ENCODE results near the gene PATJ. TPM values are rescaled to one million over a fixed set of nuclear protein-coding genes. Genes with fewer than 3 reads are reported as not detected.

Gene PATJ
- total RNA-seq, 1 experiment from 2014 or later, result 72.2 TPM

- H3K36me3 Mint-ChIP-seq (ENCODE audit: insufficient read depth, unreplicated experiment), result peaks cover 12% of the 10 kb centered on the region
- no TSS peak for BruUV-seq (replicated peaks)
- no peaks in the 10 kb centered on the region for H3K9me3 Mint-ChIP-seq (ENCODE audit: low read depth, unreplicated experiment)
- intact Hi-C loops (cut with micrococcal nuclease; ENCODE audit: unreplicated experiment), result no loop called here
- no peak overlapping the region for H3K27ac Mint-ChIP-seq (ENCODE audit: unreplicated experiment)
- no peak for DNase-seq
- no peak for TF ChIP-seq CTCF (IDR thresholded peaks at IDR 0.05; ENCODE audit: unreplicated experiment)
- no peaks in the 10 kb centered on the region for H3K4me1 Mint-ChIP-seq (ENCODE audit: low read depth, unreplicated experiment)
- CTCF ChIA-PET, result no interaction called here
- no peaks in the 10 kb centered on the region for H3K27me3 Mint-ChIP-seq (ENCODE audit: unreplicated experiment)
- H3K4me3 Mint-ChIP-seq (ENCODE audit: low read depth, unreplicated experiment), result no peak overlapping the region
Measured at GRCh38 chr1:62089570-62089969, 347.3 kb downstream of the PATJ start.

- intact Hi-C loops (cut with micrococcal nuclease; ENCODE audit: unreplicated experiment), result no loop called here
- H3K27me3 Mint-ChIP-seq (ENCODE audit: unreplicated experiment), result no peaks in the 10 kb centered on the region
- CTCF ChIA-PET, result no interaction called here
- H3K9me3 Mint-ChIP-seq (ENCODE audit: low read depth, unreplicated experiment), result no peaks in the 10 kb centered on the region
- H3K27ac Mint-ChIP-seq (ENCODE audit: unreplicated experiment), result no peak overlapping the region
- H3K36me3 Mint-ChIP-seq (ENCODE audit: insufficient read depth, unreplicated experiment), result peaks cover 12% of the 10 kb centered on the region
- no peaks in the 10 kb centered on the region for H3K4me1 Mint-ChIP-seq (ENCODE audit: low read depth, unreplicated experiment)
- no peak for TF ChIP-seq CTCF (IDR thresholded peaks at IDR 0.05; ENCODE audit: unreplicated experiment)
- no TSS peak for BruUV-seq (replicated peaks)
- no peak overlapping the region for H3K4me3 Mint-ChIP-seq (ENCODE audit: low read depth, unreplicated experiment)
- DNase-seq, result no peak
Measured at GRCh38 chr1:62090016-62090415, 347.7 kb downstream of the PATJ start.

GRCh38 chr1:62092110-62092509 lies 349.8 kb downstream of the PATJ start:
- H3K27me3 Mint-ChIP-seq (ENCODE audit: unreplicated experiment), result no peaks in the 10 kb centered on the region
- no peak for TF ChIP-seq CTCF (IDR thresholded peaks at IDR 0.05; ENCODE audit: unreplicated experiment)
- no peak overlapping the region for H3K4me3 Mint-ChIP-seq (ENCODE audit: low read depth, unreplicated experiment)
- no peak overlapping the region for H3K27ac Mint-ChIP-seq (ENCODE audit: unreplicated experiment)
- BruUV-seq (replicated peaks), result no TSS peak
- H3K9me3 Mint-ChIP-seq (ENCODE audit: low read depth, unreplicated experiment), result no peaks in the 10 kb centered on the region
- DNase-seq, result no peak
- no peaks in the 10 kb centered on the region for H3K36me3 Mint-ChIP-seq (ENCODE audit: insufficient read depth, unreplicated experiment)
- H3K4me1 Mint-ChIP-seq (ENCODE audit: low read depth, unreplicated experiment), result no peaks in the 10 kb centered on the region
- intact Hi-C loops (cut with micrococcal nuclease; ENCODE audit: unreplicated experiment), result no loop called here
- CTCF ChIA-PET, result no interaction called here

- BruUV-seq (replicated peaks), result no TSS peak
- TF ChIP-seq CTCF (IDR thresholded peaks at IDR 0.05; ENCODE audit: unreplicated experiment), result no peak
- Mint-ChIP-seq H3K9me3 (ENCODE audit: low read depth, unreplicated experiment) (no peaks in the 10 kb centered on the region), H3K27me3 (ENCODE audit: unreplicated experiment) (no peaks in the 10 kb centered on the region), H3K4me3 (ENCODE audit: low read depth, unreplicated experiment) (no peak overlapping the region), H3K27ac (ENCODE audit: unreplicated experiment) (no peak overlapping the region), H3K36me3 (ENCODE audit: insufficient read depth, unreplicated experiment) (no peaks in the 10 kb centered on the region), H3K4me1 (ENCODE audit: low read depth, unreplicated experiment) (no peaks in the 10 kb centered on the region)
- intact Hi-C loops (cut with micrococcal nuclease; ENCODE audit: unreplicated experiment), result no loop called here
- CTCF ChIA-PET, result interaction anchor here (0.7 kb wide), 1 partner anchor 22 kb away, joined by 3 read pairs; no protein-coding TSS in a partner anchor
- no peak for DNase-seq
Measured at GRCh38 chr1:62093261-62093660, 351.0 kb downstream of the PATJ start.

Measured in Calu3 (cell line).